Mesodermal cell (in vitro differentiated cells): ENCODE results near the gene CEND1.

ENCODE experiments used
- H3K27ac ChIP-seq: 2 replicates; pipeline ENCODE4 v1.7.0; 2013; ENCODE audit warnings: mild to moderate bottlenecking, low read depth, low read length, moderate library complexity; ENCODE audit not compliant: severe bottlenecking
- H3K36me3 ChIP-seq: 2 replicates; pipeline ENCODE4 v1.7.1; 2013; ENCODE audit warnings: mild to moderate bottlenecking, low read length, moderate library complexity; ENCODE audit not compliant: control insufficient read depth, insufficient read depth
- H3K4me1 ChIP-seq: one replicate; pipeline ENCODE4 v1.7.1; 2013; ENCODE audit warnings: mild to moderate bottlenecking, low read length; ENCODE audit not compliant: insufficient read depth, control insufficient read depth, poor library complexity, severe bottlenecking
- H3K4me3 ChIP-seq: 2 replicates; pipeline ENCODE4 v1.7.0; 2013; ENCODE audit warnings: low read length, control low read depth, mild to moderate bottlenecking; ENCODE audit not compliant: insufficient read depth, poor library complexity, severe bottlenecking; ENCODE audit errors: extremely low read depth
- H3K9me3 ChIP-seq: 2 replicates; pipeline ENCODE4 v1.7.1; 2013; ENCODE audit warnings: mild to moderate bottlenecking, low read length, moderate library complexity; ENCODE audit not compliant: control insufficient read depth
- WGBS, 2 experiments: methylation state at CpG; one replicate each; pipeline ENCODE4 v1.1.5; 2013; ENCODE audit warnings: missing lambda C conversion rate in 2 of 2; ENCODE audit not compliant: insufficient coverage in 2 of 2; 5-methylcytosine and 5-hydroxymethylcytosine counted together

CEND1 gene

DNA sequence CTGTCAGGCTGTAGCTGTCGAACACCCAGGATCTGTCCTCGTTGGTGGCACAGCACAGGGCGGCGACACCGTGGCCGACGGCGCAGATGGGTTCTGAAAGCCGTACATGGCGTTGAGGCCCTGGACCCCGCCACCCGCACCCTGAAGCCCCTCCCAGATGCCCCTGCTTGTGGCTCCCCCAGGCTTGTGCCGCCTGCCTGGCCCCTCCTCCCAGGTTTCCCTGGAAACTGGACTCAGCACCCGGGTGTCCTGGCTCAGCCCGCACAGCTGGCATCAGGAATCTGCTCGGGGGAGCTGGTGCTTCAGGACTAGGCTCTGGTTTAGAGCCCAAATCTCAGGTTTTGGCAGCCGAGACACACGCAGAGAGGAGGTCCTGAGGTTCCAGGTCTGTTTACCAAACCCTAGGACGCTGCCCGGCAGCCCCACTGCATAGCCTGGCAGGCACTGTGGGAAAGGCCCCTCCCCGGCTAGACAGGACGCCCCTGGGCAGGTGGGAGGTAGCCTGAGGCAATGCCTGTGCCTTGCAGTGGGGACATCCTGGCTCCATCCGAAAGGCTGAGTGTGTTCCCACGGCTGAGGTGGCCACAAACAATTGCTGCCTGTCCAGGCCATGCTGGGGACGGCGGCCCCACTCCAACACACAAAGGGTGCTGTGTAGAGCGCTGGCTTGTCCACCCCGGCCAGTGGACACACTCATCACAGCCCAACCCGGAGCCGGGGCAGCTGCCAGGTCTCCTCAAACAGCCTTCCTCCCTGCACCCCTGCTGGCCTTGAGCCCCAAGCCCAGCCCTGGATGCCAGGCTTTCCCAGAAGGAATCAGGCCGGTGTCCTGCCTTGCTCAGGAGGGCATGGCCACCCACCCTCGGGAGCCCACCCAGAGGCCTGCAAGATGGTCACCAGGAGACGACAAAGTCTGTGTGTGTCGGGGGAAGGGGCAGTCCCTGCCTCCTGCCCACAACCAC, 17.2 kb downstream of the CEND1 start:
- H3K4me1 ChIP-seq: peaks cover 9% of the 10 kb centered on the region
- no peak overlapping the region for H3K4me3 ChIP-seq
- H3K9me3 ChIP-seq: no peaks in the 10 kb centered on the region
- H3K27ac ChIP-seq: no peak overlapping the region
- 89 to 90% methylated on average over 34 of the region's 34 CpGs for WGBS, 2 experiments
- H3K36me3 ChIP-seq: peaks cover 60% of the 10 kb centered on the region

- H3K4me3 ChIP-seq: no peak overlapping the region
- peaks cover 70% of the 10 kb centered on the region for H3K36me3 ChIP-seq
- H3K27ac ChIP-seq: no peak overlapping the region
- no peaks in the 10 kb centered on the region for H3K9me3 ChIP-seq
- 93 to 95% methylated on average over 7 to 11 of the region's 15 CpGs for WGBS, 2 experiments
- H3K4me1 ChIP-seq: peaks cover 9% of the 10 kb centered on the region
Measured at GRCh38 chr11:771617-772204, 18.2 kb downstream of the CEND1 start.

GRCh38 chr11:770642-771616, 19.0 kb downstream of the CEND1 start:
- H3K27ac ChIP-seq: no peak overlapping the region
- peaks cover 9% of the 10 kb centered on the region for H3K4me1 ChIP-seq
- 96% methylated on average over 29 to 31 of the region's 32 CpGs for WGBS, 2 experiments
- no peak overlapping the region for H3K4me3 ChIP-seq
- peaks cover 78% of the 10 kb centered on the region for H3K36me3 ChIP-seq
- no peaks in the 10 kb centered on the region for H3K9me3 ChIP-seq

DNA sequence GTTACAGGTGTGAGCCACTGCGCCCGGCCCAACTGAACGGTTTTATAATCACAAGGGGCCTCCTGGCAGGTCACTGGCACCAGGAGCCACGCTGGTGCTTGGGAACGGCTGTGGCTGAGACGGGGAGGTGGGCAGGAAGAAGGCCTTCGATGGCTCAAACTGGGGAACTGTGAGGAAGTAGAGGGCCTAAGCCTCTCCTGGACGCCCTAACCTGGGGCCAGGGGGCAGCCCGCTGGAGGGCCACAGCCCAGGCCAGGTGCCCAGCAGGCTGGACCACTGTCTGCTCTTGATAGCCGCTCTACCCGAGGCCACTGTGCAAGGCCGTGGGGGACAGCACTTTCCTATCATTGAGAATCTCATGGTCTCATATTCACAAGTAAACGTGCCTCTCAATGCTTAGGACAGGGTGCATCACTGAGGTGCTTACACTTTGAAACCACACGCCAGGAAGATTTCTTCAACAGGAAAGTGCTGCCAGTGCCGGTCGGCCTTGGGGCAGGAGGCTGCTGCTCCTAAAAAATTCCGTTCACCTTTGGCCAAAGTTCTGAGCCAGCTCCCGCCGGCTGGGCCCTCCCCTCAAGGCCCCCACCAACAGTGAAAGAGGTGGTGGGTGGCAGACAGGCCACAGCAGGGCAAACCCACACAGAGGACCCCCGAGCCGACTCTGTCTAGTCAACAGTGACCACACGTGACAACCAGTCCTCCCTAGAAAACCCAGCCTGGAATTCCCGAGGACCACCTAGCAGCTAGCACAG, 19.8 kb downstream of the CEND1 start:
- Histone ChIP-seq H3K27ac (no peak overlapping the region), H3K36me3 (peaks cover 83% of the 10 kb centered on the region), H3K4me3 (no peak overlapping the region), H3K4me1 (peaks cover 2% of the 10 kb centered on the region), H3K9me3 (no peaks in the 10 kb centered on the region)
- 90% methylated on average over 16 to 20 of the region's 23 CpGs for WGBS, 2 experiments

- no peaks in the 10 kb centered on the region for H3K4me1 ChIP-seq
- no peak overlapping the region for H3K27ac ChIP-seq
- peaks cover 80% of the 10 kb centered on the region for H3K36me3 ChIP-seq
- no peaks in the 10 kb centered on the region for H3K9me3 ChIP-seq
- H3K4me3 ChIP-seq: no peak overlapping the region
- WGBS, 2 experiments: 91 to 95% methylated on average over 8 to 11 of the region's 11 CpGs
Measured at GRCh38 chr11:767238-767637, 22.7 kb downstream of the CEND1 start.

GRCh38 chr11:766936-767210, 23.0 kb downstream of the CEND1 start:
- Histone ChIP-seq H3K27ac (no peak overlapping the region), H3K9me3 (no peaks in the 10 kb centered on the region), H3K4me1 (no peaks in the 10 kb centered on the region), H3K4me3 (no peak overlapping the region), H3K36me3 (peaks cover 80% of the 10 kb centered on the region)
- WGBS, 2 experiments: 86 to 100% methylated on average over 1 of the region's 2 CpGs

DNA sequence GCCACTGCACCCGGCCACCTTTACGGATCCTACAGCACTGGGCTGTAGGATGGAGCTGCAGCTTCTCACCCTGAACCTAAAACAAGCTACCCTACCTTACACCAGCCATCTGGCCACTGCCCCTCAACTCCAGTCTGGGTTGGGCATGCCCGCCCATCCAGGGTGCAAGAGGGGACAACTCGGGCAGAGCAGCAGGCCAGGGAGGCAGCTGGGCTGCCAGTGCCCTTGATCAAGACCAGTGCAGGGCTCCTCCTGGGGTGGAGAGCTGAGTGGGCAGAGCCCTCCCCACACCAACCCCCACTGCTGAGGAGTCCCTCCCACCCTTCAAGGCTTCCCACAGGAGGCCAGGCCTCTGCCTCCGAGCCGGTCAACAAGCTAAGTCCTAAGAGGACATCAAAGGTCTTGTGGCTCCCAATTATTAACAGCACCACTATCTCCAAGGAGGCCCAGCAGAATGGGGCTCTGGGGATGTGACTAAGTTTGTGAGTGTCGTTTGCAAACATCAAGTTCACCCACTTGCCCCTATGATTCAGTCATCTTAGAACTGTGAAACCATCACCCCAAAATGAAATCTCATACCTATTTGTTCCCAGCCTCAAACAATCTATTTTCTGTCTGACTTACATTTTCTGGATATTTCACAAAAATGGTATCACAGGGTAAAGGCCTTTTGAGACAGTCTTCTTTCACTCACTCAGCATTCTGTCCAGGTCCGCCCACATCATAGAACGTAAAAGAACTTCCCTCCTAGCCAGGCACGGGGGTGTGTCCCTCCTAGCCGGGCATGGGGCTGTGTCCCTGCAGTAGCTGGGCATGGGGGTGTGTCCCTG, 23.6 kb downstream of the CEND1 start:
- Histone ChIP-seq H3K4me1 (no peaks in the 10 kb centered on the region), H3K36me3 (peaks cover 80% of the 10 kb centered on the region), H3K27ac (no peak overlapping the region), H3K4me3 (no peak overlapping the region), H3K9me3 (no peaks in the 10 kb centered on the region)
- WGBS, 2 experiments: 97 to 100% methylated on average over 4 to 6 of the region's 11 CpGs

GRCh38 chr11:765802-766091, 24.1 kb downstream of the CEND1 start:
- Histone ChIP-seq H3K9me3 (no peaks in the 10 kb centered on the region), H3K4me1 (no peaks in the 10 kb centered on the region), H3K36me3 (peaks cover 80% of the 10 kb centered on the region), H3K27ac (no peak overlapping the region), H3K4me3 (no peak overlapping the region)
- 93 to 97% methylated on average over 8 of the region's 8 CpGs for WGBS, 2 experiments

GRCh38 chr11:765025-765801, 24.7 kb downstream of the CEND1 start:
- 80 to 84% methylated on average over 14 to 17 of the region's 19 CpGs for WGBS, 2 experiments
- Histone ChIP-seq H3K4me1 (no peaks in the 10 kb centered on the region), H3K36me3 (peaks cover 80% of the 10 kb centered on the region)

More at GRCh38 chr11:765025-765801, 24.7 kb downstream of the CEND1 start:
- Histone ChIP-seq H3K9me3 (no peaks in the 10 kb centered on the region), H3K27ac (no peak overlapping the region), H3K4me3 (no peak overlapping the region)
